ENCODE data around the gene FAM110A.

Gene FAM110A

DNA sequence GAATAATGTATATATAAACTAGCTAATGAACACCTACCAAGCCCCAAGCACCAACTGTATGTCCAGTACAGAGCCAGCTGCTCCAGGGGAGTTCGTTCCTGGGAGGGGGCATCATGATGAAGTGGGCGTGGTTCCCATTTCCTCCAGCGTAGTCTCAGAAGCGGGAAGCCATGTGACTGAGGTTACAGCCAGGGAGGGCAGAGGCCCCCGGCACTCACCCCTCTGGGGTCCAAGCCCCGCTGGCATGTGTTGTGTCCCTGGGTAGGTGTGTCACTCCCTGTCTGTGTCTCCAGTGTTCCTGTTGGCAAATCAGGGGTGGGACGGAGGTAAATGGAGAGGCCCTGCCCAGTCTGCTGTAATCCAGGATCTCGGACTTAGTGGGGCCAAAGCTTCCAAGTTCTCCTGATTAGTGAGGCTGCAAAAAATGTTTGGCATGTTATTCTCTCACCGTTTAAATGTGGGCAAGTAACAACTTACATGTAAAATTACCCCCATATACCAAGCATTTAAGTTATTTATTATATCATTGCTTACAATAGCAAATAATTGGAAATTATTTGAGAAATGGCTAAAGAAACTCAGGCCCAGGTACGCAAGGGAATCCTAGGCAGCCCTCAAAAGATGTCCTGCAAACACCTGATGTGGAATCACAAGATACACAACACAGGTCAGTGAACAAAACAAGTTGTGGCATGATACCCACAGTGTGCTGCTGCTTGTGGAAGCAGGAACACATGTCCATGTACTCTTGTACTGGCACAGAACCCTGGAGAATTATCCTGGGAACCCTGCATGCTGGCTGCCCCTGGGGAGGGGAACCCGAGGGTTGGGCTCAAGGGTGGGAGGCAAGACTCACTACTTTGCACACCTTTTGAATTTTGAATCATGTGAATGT, 22.2 kb downstream of the FAM110A start:
- in situ Hi-C loops (cut with MboI; ENCODE audit: low sequenced_read_pairs, unreplicated experiment) = no loop called here
- no peak for DNase-seq (ENCODE audit: low spot score)
- TF ChIP-seq CTCF (IDR thresholded peaks at IDR 0.05; ENCODE audit: borderline replicate concordance, control extremely low read depth, extremely low read depth, insufficient read depth, missing control alignments) = no peak

- TF ChIP-seq CTCF (IDR thresholded peaks at IDR 0.05; ENCODE audit: borderline replicate concordance, control extremely low read depth, extremely low read depth, insufficient read depth, missing control alignments) = no peak
- no peak for DNase-seq (ENCODE audit: low spot score)
- in situ Hi-C loops (cut with MboI; ENCODE audit: low sequenced_read_pairs, unreplicated experiment) = no loop called here
These were observed 22.9 kb downstream of the FAM110A start for GRCh38 chr20:856361-856775.

DNA sequence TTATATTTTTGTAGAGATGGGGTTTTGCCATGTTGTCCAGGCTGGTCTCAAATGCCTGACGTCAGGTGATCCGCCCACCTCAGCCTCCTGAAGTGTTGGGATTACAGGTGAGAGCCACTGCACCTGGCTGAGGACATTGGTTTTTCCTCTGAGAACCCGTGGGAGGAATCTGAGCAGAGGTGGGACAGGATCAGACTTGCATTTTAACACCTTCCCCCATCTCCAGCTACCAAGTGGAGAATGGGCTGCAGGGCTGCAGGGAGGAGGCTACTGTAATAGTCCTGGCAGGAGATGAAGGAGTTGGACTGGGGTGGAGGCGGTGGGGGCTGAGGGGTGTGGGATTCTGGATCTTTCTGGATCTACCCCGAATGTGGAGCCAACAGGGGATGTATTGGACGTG, 24.5 kb downstream of the FAM110A start:
- no peak for TF ChIP-seq CTCF (IDR thresholded peaks at IDR 0.05; ENCODE audit: borderline replicate concordance, control extremely low read depth, extremely low read depth, insufficient read depth, missing control alignments)
- in situ Hi-C loops (cut with MboI; ENCODE audit: low sequenced_read_pairs, unreplicated experiment) = no loop called here
- DNase-seq (ENCODE audit: low spot score) = no peak

GRCh38 chr20:859751-860231, 26.3 kb downstream of the FAM110A start:
- no peak for DNase-seq (ENCODE audit: low spot score)
- no peak for TF ChIP-seq CTCF (IDR thresholded peaks at IDR 0.05; ENCODE audit: borderline replicate concordance, control extremely low read depth, extremely low read depth, insufficient read depth, missing control alignments)
- in situ Hi-C loops (cut with MboI; ENCODE audit: low sequenced_read_pairs, unreplicated experiment) = no loop called here

- no peak for DNase-seq (ENCODE audit: low spot score)
- TF ChIP-seq CTCF (IDR thresholded peaks at IDR 0.05; ENCODE audit: borderline replicate concordance, control extremely low read depth, extremely low read depth, insufficient read depth, missing control alignments) = no peak
- in situ Hi-C loops (cut with MboI; ENCODE audit: low sequenced_read_pairs, unreplicated experiment) = no loop called here
These were observed 27.4 kb downstream of the FAM110A start for GRCh38 chr20:860891-861290.

DNA sequence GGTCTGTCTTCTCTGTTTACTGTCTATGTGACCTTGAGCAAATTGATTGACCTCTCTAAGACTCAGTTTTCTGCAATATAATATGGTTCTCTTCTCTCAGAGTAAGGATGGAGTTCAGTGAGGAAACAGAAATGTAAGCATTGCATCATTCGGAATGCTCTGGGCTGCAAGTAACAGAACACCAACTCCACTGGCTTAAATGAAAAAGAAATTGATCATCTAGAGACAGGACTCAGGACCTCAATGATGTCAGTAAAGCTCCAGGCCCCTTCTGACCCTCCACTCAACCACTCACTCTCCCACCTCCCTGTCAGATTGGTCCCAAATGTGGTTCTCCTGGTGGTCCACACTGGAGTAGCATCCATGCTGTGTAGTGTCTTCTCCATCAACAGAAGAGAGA, 31.9 kb downstream of the FAM110A start:
- no peak for TF ChIP-seq CTCF (IDR thresholded peaks at IDR 0.05; ENCODE audit: borderline replicate concordance, control extremely low read depth, extremely low read depth, insufficient read depth, missing control alignments)
- DNase-seq (ENCODE audit: low spot score) = no peak
- in situ Hi-C loops (cut with MboI; ENCODE audit: low sequenced_read_pairs, unreplicated experiment) = no loop called here

Data from GM13976 (cell line).